Brain microvascular endothelial cell (primary cell): Measurements from ENCODE around the gene PHC3.
"Not testable (repeated sequence)": the region's sequence is repeated elsewhere in the genome, so short reads cannot be mapped to it uniquely, and the experiment has no call there.

ENCODE experiments used
- DNase-seq: peaks from one replicate; pipeline ENCODE4 v3.0.0-alpha.2; 2020
- H3K27ac ChIP-seq: fragments of 250-450 bp; sonication (Bioruptor Pico); 2 replicates; pipeline ENCODE4 v1.5.1; 2020; ENCODE audit warnings: mild to moderate bottlenecking, moderate library complexity
- H3K27me3 ChIP-seq: fragments of 250-450 bp; sonication (Bioruptor Pico); replicated peaks from 2 replicates; pipeline ENCODE4 v1.5.1; 2020; ENCODE audit warnings: mild to moderate bottlenecking
- H3K36me3 ChIP-seq: fragments of 250-450 bp; sonication (Bioruptor Pico); replicated peaks from 2 replicates; pipeline ENCODE4 v1.5.1; 2020; ENCODE audit warnings: mild to moderate bottlenecking
- H3K4me3 ChIP-seq: 2 replicates; pipeline ENCODE4 v1.5.1; 2011; ENCODE audit warnings: low read depth, mild to moderate bottlenecking, control low read depth, low read length, moderate library complexity
- in situ Hi-C: cut with HindIII; loops from 2 replicates; pipeline ENCODE4 v1.10.0; 2017; ENCODE audit warnings: low sequenced_read_pairs, low pct_ligation_motif_present
- TF ChIP-seq, protein P1 (sequence below): IDR thresholded peaks from 2 replicates; pipeline ENCODE4 v1.5.1; 2011; ENCODE audit warnings: low read depth, mild to moderate bottlenecking, moderate library complexity, low read length, control low read depth, inconsistent platforms; ENCODE audit errors: missing control alignments

The PHC3 gene

DNA sequence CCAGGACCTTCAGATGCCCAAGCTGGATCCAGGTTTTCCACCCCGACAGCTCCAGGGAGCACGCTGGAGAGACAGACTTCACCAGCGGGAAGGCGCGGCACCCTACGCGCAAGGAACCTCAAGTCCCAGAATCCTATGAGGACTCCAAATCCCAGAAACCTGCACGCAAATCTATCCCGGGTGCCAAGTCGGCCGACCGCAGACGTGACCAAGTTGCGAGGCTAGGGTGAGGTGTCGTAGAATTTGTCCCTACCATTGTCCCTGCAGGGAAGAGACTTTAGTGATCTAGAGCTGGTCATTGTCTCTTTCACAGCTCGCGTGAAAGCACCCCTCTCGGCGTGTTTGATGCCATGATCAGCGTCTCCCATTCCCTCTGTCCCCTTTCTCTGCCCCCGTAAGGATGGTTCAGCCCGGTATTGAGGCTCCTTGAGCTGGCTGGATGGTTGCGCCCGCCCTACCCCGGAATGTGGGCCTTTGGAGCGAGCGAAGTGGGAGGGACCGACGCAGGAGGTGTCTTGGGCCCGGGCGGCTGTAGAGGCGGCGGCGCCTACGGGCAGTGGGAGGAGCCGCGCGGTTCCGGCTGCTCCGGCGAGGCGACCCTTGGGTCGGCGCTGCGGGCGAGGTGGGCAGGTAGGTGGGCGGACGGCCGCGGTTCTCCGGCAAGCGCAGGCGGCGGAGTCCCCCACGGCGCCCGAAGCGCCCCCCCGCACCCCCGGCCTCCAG is 40.6 kb upstream of the PHC3 start, which contains the start of gene PRKCI:
Gene PRKCI, plus strand, starts transcription at position 501 of the 723 bp plus-strand sequence. CDS start 246 bp downstream, outside the sequence.
- DNase-seq, result peak; percentile 94
- TF ChIP-seq, protein P1, sequence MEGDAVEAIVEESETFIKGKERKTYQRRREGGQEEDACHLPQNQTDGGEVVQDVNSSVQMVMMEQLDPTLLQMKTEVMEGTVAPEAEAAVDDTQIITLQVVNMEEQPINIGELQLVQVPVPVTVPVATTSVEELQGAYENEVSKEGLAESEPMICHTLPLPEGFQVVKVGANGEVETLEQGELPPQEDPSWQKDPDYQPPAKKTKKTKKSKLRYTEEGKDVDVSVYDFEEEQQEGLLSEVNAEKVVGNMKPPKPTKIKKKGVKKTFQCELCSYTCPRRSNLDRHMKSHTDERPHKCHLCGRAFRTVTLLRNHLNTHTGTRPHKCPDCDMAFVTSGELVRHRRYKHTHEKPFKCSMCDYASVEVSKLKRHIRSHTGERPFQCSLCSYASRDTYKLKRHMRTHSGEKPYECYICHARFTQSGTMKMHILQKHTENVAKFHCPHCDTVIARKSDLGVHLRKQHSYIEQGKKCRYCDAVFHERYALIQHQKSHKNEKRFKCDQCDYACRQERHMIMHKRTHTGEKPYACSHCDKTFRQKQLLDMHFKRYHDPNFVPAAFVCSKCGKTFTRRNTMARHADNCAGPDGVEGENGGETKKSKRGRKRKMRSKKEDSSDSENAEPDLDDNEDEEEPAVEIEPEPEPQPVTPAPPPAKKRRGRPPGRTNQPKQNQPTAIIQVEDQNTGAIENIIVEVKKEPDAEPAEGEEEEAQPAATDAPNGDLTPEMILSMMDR, result no peak

DNA sequence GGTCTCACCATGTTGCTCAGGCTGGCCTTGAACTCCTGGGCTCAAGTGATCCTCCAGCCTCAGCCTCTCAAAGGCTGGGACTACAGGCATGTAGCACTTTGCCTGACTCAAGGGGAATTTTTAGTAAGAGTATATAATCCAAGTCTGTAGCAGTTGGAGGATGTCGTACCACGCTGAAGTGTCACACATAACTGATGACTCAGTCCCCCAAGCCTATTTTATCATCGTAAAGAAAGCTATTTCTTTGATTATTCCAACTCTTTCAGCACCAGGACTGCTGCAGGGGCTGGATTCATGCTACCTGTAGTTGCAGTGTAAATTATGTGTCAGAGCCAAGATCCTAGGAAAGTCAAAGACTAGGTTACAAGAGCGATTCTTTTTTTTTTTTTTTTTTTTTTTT is 39.3 kb upstream of the PHC3 start:
- H3K27me3 ChIP-seq, result no peaks in the 10 kb centered on the region
- no peak overlapping the region for H3K4me3 ChIP-seq
- no peak overlapping the region for H3K27ac ChIP-seq
- TF ChIP-seq, protein P1, result no peak
- no peaks in the 10 kb centered on the region for H3K36me3 ChIP-seq
- peak; percentile 52 for DNase-seq
- in situ Hi-C loops, result no loop called here

More for the DNA sequence above, 40.6 kb upstream of the PHC3 start, which contains the start of gene PRKCI:
- H3K27ac ChIP-seq, result peak within 1 kb of the TSS; percentile 100
- H3K36me3 ChIP-seq, result no peaks in the 10 kb centered on the region
- no peaks in the 10 kb centered on the region for H3K27me3 ChIP-seq
- H3K4me3 ChIP-seq, result peak within 1 kb of the TSS; percentile 78
- in situ Hi-C loops, result no loop called here

DNA sequence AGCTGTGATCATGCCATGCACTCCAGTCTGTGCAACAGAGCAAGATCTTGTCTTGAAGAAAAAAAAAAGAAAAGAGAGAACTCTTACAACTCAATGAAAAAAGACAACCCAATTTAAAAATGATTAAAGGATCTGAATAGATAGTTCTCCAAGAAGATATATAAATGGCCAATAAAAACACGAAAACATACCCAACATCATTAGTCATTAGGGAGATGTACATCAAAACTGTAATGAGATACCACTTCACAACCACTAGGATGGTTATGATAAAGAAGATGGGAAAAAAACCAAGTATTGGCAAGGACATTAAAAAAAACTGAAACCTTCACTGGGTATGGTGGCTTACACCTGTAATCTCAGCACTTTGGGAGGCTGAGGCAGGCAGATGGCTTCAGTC is 38.3 kb upstream of the PHC3 start:
- in situ Hi-C loops, result no loop called here
- Histone ChIP-seq H3K36me3 (no peaks in the 10 kb centered on the region), H3K4me3 (no peak overlapping the region), H3K27ac (no peak overlapping the region), H3K27me3 (no peaks in the 10 kb centered on the region)
- TF ChIP-seq, protein P1, result no peak
- no peak for DNase-seq

DNA sequence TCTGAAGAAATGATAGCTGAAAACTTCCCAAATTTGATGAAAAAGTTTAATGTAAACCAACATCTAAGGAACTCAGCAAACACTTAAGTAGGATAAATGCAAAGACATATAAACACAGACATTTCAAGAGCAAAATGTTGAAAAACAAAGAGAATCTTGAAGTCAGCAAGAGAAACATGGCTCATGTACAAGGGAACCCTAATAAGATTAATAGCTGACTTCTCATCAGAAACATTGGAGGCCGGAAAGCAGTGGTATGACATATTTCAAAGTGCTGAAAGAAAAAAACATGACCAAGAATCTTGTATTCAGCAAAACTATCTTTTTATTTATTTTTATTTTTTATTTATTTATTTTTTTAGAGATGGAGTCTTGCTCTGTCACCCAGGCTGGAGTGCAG is 30.1 kb upstream of the PHC3 start:
- H3K27me3 ChIP-seq, result no peaks in the 10 kb centered on the region
- H3K27ac ChIP-seq, result no peak overlapping the region
- in situ Hi-C loops, result no loop called here
- TF ChIP-seq, protein P1, result no peak
- no peak overlapping the region for H3K4me3 ChIP-seq
- DNase-seq, result no peak
- no peaks in the 10 kb centered on the region for H3K36me3 ChIP-seq

DNA sequence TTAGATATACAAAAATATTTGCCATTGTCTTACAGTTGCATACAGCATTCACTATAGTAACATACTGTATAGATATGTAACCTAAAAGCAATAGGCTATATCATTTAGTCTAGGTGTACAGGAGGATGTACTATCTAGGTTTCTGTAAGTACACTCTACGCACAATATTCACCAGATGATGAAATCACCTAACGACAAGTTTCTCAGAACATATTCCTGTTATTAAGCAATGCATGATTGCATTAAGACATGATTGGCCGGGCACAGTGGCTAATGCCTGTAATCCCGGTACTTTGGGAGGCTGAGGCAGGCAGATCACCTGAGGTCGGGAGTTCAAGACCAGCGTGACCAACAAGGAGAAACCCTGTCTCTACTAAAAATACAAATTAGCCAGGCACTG is 26.2 kb upstream of the PHC3 start:
- in situ Hi-C loops, result no loop called here
- no peak for DNase-seq
- TF ChIP-seq, protein P1, result no peak

DNA sequence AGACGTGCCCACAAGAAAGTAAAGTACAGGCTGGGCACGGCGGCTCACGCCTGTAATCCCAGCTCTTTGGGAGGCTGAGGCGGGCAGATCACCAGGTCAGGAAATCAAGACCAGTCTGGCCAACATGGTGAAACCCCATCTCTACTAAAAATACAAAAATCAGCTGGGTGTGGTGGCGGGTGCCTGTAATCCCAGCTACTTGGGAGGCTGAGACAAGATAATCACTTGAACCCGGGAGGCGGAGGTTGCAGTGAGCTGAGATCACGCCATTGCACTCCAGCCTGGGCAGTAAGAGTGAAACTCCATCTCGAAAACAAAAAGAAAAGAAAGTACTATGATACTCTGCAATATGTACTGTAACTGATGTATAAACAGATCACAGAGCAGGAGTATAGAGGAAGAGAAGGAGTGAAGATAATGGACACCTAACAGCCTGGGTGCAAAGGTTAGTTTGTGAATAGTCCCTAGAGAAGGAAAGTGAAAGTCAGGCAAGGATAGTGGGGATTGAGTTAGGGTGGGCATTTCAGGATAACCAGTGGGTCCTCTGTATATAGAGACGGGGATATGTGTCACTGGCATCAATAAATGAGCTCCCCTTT is 24.7 kb upstream of the PHC3 start:
- H3K4me3 ChIP-seq, DNase-seq, H3K27me3 ChIP-seq, H3K36me3 ChIP-seq, H3K27ac ChIP-seq, in situ Hi-C loops: not testable (repeated sequence)

More for the DNA sequence above, 26.2 kb upstream of the PHC3 start:
- H3K27ac ChIP-seq, result no peak overlapping the region
- H3K27me3 ChIP-seq, result no peaks in the 10 kb centered on the region
- H3K4me3 ChIP-seq, result no peak overlapping the region
- H3K36me3 ChIP-seq, result no peaks in the 10 kb centered on the region
